Adipose tissue (tissue), 3 donors: Measurements from ENCODE around the gene FCHO1. TPM values are rescaled to one million over a fixed set of nuclear protein-coding genes. Genes with fewer than 3 reads are reported as not detected.

ENCODE experiments used
- H3K27ac ChIP-seq: one replicate; pipeline ENCODE4 v1.5.1; 2013; ENCODE audit warnings: low read depth, low read length
- WGBS, 3 donors: extraction: QIAGEN DNeasy Blood & Tissue Kit; methylation state at CpG; one replicate each; pipeline ENCODE4 v1.1.7; 2013; 5-methylcytosine and 5-hydroxymethylcytosine counted together
- polyA plus RNA-seq, 3 donors: library from polyadenylated mRNA; stranded (reverse); fragments of 200-250 nt; gene quantifications; one replicate each; pipeline ENCODE4 v1.2.3, GENCODE V29; 2013
- donor health status: healthy with polysubstance abuse.
- donor health status: Bipolar disorder and iron deficiency.
- donor health status: healthy.

FCHO1 gene
- 1 to 10 TPM in 2 of 3 donors, under 1 TPM in 1; 0.76 to 2.2 (median 1.8) TPM for polyA plus RNA-seq

- WGBS, 3 donors: 36 to 59% (median 40%) methylated on average over 28 of the region's 28 CpGs
- H3K27ac ChIP-seq: no peak within 1 kb of the TSS
These were observed at the start of gene FCHO1 for GRCh38 chr19:17751103-17751911. Gene FCHO1 (plus strand): TSS chr19:17751477. CDS start chr19:17755165, 3,688 bp downstream.

DNA sequence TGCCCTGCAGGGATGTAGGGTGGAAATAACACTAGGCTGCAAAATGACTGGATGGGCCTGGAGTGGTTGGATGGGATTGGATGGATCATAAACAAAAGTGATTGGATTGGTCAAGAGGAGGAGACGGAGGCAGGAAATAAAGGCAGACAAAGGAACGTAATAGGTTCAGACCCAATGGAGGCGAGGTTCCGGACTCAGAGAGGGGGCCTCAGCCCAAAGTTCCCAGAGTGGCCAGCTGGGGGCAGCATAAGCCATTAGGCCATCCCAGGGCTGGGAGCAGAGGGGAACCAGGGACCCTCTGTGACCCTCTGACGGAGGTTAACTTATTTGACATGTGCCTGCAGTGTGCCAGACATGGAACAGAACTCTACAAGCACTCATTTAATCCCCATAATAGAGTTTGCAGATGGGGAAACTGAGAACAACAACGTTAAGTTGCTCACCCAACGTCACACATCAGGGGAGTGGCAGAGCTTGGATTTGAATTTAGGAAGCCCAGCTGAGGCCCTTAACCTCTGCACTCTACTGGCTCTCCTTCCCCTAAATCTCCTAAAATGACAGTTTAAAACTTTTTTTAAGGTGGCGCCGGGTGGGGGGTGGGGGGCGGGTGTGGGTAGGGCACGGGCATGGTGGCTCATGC, 47.3 kb upstream of the FCHO1 start:
- no peak overlapping the region for H3K27ac ChIP-seq
- 44 to 50% (median 47%) methylated on average over 11 of the region's 11 CpGs for WGBS, 3 donors

GRCh38 chr19:17706750-17707181, 44.5 kb upstream of the FCHO1 start:
- no peak overlapping the region for H3K27ac ChIP-seq
- WGBS, 3 donors: 19 to 47% (median 37%) methylated on average over 17 of the region's 17 CpGs

GRCh38 chr19:17711851-17712250, 39.4 kb upstream of the FCHO1 start:
- 54 to 82% (median 81%) methylated on average over 6 of the region's 6 CpGs for WGBS, 3 donors
- H3K27ac ChIP-seq: no peak overlapping the region

- H3K27ac ChIP-seq: no peak overlapping the region
- 45 to 74% (median 65%) methylated on average over 4 of the region's 4 CpGs for WGBS, 3 donors
These were observed 34.9 kb upstream of the FCHO1 start for GRCh38 chr19:17716309-17716929.

DNA sequence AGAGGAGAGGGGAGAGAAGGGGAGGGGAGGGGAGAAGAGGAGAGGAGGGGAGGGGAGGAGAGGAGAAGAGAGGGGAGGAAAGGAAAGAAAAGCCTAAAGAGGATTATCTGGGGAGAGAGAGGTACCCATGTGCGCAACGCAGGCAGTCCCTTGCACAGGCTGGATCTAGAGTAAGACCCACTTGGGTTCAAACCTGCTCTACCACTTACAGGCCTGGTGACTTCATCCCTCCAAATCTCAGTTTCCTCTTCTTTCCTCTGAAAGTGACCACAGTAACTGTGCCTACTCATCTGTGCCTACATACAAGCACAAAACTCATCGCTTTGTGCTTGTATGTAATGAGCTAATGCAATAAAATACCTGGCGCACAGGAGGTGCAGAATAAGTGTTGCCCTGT, 32.7 kb upstream of the FCHO1 start:
- no peak overlapping the region for H3K27ac ChIP-seq
- 82 to 89% (median 88%) methylated on average over 4 of the region's 4 CpGs for WGBS, 3 donors

DNA sequence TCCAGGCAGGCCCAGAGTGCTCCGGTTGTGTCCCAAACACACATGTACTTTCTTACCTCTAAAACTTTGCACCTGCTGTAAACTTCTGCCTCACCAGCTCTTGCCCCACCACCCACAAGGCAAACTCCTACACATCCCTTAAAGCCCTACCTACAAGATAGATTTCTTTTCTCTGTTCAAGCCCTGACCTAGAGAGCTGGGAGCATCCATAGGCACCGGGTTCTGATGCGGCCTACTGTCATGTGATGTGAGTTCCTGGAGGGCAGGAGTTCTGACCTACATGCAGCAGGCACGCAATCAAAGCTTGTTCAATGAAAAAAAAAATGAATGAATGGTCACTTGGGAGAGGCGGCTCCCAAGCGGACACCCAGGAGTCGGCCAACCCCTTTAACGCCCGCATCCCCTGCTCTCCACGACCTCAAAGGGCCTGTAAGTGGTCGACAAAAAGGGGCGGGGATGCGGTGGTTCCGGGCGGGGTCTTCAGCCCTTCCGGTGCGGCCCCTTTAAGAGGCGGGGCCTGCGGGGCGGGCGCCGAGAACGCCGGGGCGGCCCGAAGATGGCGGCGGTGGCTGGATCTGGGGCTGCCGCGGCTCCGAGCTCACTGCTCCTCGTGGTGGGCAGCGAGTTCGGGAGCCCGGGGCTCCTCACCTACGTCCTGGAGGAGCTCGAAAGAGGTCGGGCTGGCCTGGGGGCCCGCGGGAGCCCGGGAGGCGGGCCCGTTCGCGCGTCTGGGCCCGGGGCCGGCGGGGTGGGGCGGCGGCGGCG, 32.1 kb upstream of the FCHO1 start, which contains the start of gene MAP1S:
Gene MAP1S, plus strand, starts transcription at position 534 of the 765 bp plus-strand sequence. Its CDS starts 23 bp downstream, at position 557.
- H3K27ac ChIP-seq: no peak within 1 kb of the TSS
- WGBS, 3 donors: 2% methylated on average over 38 to 53 of the region's 53 CpGs

DNA sequence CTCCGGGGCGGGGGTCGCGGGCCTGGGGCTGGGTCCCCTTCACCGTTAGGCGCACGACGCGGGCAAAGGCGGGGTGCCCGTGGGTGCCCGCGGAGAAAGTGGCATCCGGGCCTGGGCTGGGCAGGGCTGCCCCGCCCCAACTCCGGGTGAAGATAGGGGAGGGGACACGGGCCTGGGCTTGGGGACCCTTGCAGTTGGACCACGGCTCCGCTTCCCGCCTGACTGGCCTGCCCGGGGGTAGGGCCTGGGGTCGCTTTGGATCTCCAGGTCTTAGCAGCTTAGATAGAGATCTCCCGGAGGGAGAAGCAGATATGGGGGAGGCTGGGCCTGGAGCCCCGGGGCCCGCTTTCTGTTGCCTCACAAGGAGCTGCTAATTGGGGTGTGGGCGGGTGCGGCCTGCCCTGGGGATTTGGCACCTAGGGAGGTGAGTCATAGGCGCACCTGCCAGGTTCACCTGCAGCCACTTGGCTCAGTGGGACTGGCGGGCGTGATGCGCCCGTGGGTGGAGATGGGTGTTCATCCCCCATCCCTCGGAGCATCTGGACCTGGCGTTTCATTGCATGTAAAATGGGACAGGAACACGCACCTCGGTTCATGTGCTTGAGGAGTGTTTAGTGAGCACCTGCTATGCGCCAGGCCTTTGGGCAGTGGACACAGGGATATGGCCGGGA, 31.4 kb upstream of the FCHO1 start:
- WGBS, 3 donors: 2 to 4% (median 3%) methylated on average over 36 to 38 of the region's 38 CpGs
- no peak overlapping the region for H3K27ac ChIP-seq

DNA sequence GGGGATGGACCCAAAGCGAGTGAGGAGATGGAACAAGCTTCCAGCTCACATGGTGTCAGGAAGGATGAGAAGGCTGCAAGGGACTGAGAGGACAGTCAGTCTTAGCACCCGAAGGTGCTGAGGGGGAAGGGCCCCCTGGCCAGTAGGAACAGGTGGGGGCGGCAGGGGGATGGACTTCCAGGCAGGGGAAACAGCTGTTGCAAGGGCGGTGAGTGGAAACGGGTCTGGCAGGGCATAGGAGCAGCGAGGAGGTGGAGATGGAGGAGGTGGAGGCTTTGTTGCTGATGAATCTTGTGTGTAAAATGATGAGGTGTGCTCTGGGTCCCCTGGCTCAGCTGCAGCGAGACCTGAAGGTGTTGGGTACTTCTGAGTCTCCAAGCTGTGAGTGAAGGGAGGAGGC, 30.8 kb upstream of the FCHO1 start:
- 12 to 20% (median 15%) methylated on average over 7 of the region's 7 CpGs for WGBS, 3 donors
- no peak overlapping the region for H3K27ac ChIP-seq

DNA sequence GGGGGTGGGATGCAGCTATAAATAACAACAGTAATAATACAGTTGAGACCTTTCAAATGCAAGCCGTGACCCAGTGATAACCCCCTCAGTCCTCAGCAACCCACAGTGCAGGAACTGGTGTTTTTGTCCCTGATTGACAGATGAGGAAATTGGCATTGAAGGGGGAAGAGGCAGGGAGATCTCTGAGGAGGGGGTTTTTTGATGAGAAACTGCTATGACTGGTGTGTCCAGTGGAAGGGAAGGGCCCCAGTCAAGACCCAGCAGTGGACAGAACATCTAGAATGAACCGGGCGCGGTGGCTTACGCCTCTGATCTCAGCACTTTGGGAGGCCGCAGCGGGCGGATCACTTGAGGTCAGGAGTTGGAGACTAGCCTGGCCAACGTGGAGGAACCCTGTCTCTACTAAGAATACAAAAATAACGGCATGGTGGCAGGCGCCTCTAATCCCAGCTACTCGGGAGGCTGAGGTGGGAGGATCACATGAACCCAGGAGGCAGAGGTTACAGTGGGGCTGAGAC, 30.1 kb upstream of the FCHO1 start:
- 48 to 79% (median 56%) methylated on average over 12 of the region's 12 CpGs for WGBS, 3 donors
- H3K27ac ChIP-seq: no peak overlapping the region

DNA sequence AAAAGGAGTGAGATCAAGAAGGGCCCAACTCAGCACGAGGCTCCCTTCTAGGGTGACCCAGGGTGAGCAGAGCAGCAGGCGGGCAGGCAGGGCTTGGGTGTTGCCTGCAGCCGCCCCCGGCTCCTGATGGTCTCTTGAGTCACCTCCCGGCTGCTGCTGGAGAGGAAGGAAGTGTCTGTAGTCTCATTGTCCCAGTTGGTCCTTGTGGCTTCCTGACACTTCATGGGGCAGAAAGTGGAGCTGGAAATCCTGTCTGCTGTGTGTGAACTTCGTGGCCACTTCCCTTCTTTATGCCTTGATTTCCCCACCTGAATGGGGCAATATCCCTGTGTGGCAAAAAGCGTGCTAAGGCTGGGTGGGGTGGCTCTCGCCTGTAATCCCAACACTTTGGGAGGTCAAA, 29.5 kb upstream of the FCHO1 start:
- 27 to 71% (median 29%) methylated on average over 8 of the region's 8 CpGs for WGBS, 3 donors
- H3K27ac ChIP-seq: no peak overlapping the region

GRCh38 chr19:17722655-17723240, 28.5 kb upstream of the FCHO1 start:
- H3K27ac ChIP-seq: no peak overlapping the region
- 52 to 82% (median 70%) methylated on average over 11 to 12 of the region's 12 CpGs for WGBS, 3 donors

DNA sequence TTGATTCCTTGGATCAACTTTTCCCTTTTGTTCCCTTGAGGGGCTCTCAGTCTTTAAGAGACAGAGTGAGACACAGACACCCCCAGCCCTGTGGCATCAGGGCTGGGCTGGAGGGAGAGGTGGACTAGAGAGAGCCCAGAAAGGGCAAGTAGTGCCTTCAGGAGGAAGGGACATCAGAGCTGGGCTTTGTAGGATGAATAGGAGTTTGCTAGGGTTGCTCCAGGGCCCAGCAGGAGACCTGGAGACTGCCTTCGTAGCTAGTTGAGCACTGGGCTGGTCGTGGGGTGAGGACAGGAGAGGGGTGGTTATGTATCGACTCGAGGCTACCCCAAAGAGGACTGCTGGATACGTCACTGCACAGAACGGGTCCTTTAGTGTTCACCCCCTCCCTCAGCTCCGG, 26.6 kb upstream of the FCHO1 start:
- no peak overlapping the region for H3K27ac ChIP-seq
- 95 to 97% (median 95%) methylated on average over 7 of the region's 7 CpGs for WGBS, 3 donors

GRCh38 chr19:17725422-17726078, 25.7 kb upstream of the FCHO1 start:
- WGBS, 3 donors: 87 to 93% (median 91%) methylated on average over 20 to 21 of the region's 21 CpGs
- no peak overlapping the region for H3K27ac ChIP-seq

- 94 to 96% (median 94%) methylated on average over 56 to 59 of the region's 59 CpGs for WGBS, 3 donors
- no peak overlapping the region for H3K27ac ChIP-seq
These were observed 25.0 kb upstream of the FCHO1 start for GRCh38 chr19:17726136-17726741.

DNA sequence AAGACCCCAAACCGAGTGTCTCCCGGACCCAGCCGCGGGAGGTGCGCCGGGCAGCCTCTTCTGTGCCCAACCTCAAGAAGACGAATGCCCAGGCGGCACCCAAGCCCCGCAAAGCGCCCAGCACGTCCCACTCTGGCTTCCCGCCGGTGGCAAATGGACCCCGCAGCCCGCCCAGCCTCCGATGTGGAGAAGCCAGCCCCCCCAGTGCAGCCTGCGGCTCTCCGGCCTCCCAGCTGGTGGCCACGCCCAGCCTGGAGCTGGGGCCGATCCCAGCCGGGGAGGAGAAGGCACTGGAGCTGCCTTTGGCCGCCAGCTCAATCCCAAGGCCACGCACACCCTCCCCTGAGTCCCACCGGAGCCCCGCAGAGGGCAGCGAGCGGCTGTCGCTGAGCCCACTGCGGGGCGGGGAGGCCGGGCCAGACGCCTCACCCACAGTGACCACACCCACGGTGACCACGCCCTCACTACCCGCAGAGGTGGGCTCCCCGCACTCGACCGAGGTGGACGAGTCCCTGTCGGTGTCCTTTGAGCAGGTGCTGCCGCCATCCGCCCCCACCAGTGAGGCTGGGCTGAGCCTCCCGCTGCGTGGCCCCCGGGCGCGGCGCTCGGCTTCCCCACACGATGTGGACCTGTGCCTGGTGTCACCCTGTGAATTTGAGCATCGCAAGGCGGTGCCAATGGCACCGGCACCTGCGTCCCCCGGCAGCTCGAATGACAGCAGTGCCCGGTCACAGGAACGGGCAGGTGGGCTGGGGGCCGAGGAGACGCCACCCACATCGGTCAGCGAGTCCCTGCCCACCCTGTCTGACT, 24.1 kb upstream of the FCHO1 start:
- 88 to 93% (median 90%) methylated on average over 39 to 62 of the region's 62 CpGs for WGBS, 3 donors
- H3K27ac ChIP-seq: no peak overlapping the region
